ENCODE measurements around the gene RNF126.
"Not testable (repeated sequence)": the region's sequence is repeated elsewhere in the genome, so short reads cannot be mapped to it uniquely, and the experiment has no call there.

Gene RNF126

DNA sequence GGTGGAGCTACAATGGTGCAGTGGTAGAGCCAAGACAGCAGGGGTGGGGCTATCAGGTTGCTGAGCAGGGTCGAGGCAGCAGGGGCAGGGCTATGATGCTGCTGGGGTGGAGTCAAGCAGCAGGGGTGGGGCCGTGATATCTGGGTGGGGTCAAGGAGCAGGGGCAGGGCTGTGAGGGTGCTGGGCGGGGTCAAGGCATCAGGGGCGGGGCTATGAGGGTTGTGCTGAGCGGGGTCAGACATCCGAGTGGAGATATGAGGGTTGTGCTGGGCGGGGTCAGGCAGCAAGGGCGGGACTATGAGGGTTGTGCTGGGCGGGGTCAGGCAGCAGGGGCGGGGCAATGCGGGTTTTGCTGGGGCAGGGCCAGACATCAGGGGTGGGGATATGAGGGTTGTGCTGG, 58.7 kb downstream of the RNF126 start:
- ChIA-PET POLR2A (no interaction called here), CTCF (no interaction called here)
- peak; percentile 30 for DNase-seq (ENCODE audit: extremely low spot score)
- TF ChIP-seq BHLHE40 (IDR thresholded peaks at IDR 0.05; ENCODE audit: borderline replicate concordance): no peak
- no peak for TF ChIP-seq PKNOX1 (IDR thresholded peaks at IDR 0.05)
- TF ChIP-seq ZNF384 (IDR thresholded peaks at IDR 0.05): no peak
- no peak for TF ChIP-seq L3MBTL2 (conservative IDR thresholded peaks at IDR 0.05)
- no peak for TF ChIP-seq FOXM1 (IDR thresholded peaks at IDR 0.05; ENCODE audit: borderline replicate concordance)
- no peak for TF ChIP-seq SUZ12 (IDR thresholded peaks at IDR 0.05)

DNA sequence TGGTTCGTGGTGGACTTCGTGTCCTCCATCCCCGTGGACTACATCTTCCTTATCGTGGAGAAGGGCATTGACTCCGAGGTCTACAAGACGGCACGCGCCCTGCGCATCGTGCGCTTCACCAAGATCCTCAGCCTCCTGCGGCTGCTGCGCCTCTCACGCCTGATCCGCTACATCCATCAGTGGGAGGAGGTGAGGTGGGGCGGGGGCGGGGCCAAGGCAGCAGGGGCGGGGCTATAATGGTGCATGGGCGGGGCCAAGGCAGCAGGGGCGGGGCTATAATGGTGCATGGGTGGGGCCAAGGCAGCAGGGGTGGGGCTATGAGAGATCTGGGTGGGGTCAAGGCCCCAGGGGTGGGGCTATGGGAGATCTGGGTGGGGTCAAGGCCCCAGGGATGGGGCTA, 59.2 kb downstream of the RNF126 start:
- POLR2A ChIA-PET: not testable (repeated sequence)

DNA sequence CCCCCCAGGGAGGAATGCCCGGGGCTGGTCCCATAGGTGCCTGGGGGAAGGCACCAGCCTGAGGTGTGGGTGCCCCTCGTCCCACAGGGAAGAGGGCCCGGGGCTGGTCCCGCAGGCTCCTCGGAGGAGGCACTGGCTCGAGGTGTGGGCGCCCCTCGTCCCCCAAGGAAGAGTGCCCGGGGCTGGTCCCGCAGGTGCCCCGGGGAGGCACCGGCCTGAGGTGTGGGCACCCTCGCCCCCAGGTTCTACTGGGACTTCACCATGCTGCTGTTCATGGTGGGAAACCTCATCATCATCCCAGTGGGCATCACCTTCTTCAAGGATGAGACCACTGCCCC, 59.7 kb downstream of the RNF126 start:
- CTCF ChIA-PET; DNase-seq (ENCODE audit: extremely low spot score); POLR2A ChIA-PET: not testable (repeated sequence)

More for the DNA sequence above, 59.2 kb downstream of the RNF126 start:
- CTCF ChIA-PET: not testable (repeated sequence)
- DNase-seq (ENCODE audit: extremely low spot score): peak; percentile 40

- POLR2A ChIA-PET: no interaction called here
- CTCF ChIA-PET: no interaction called here
- no peak for DNase-seq (ENCODE audit: extremely low spot score)
- no peak for TF ChIP-seq LEF1 (IDR thresholded peaks at IDR 0.05; ENCODE audit: borderline replicate concordance)
- no peak for TF ChIP-seq ELF4 (IDR thresholded peaks at IDR 0.05)
- TF ChIP-seq PKNOX1 (IDR thresholded peaks at IDR 0.05): no peak
- no peak for TF ChIP-seq ARNT (IDR thresholded peaks at IDR 0.05)
- TF ChIP-seq HDGF (IDR thresholded peaks at IDR 0.05; ENCODE audit: borderline replicate concordance): no peak
- no peak for TF ChIP-seq NFRKB (IDR thresholded peaks at IDR 0.05)
- no peak for TF ChIP-seq SUZ12 (IDR thresholded peaks at IDR 0.05)
- no peak for TF ChIP-seq SP1 (IDR thresholded peaks at IDR 0.05)
- no peak for TF ChIP-seq L3MBTL2 (conservative IDR thresholded peaks at IDR 0.05)
- TF ChIP-seq TARDBP (IDR thresholded peaks at IDR 0.05): no peak
These were observed 60.4 kb downstream of the RNF126 start for GRCh38 chr19:602391-603301.

DNA sequence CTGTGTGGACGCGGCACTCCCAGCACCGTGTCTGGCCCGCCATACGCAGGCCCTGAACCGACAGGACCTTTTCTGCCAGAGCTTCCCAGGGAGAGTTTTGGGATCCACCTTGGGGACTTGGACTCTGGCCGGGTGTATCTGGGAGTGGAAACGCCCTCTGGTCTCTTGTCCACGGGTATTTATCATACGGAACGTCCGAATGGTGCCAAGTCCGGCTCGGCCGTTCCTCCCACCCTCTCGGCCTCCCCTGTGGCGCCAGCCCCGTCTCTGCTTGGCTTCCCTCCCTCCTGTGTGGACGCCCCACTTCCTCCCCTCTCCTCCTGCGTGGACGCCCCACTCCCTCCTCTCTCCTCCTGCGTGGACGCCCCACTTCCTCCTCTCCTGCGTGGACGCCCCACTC, 61.2 kb downstream of the RNF126 start:
- TF ChIP-seq HDGF (IDR thresholded peaks at IDR 0.05; ENCODE audit: borderline replicate concordance): no peak
- no peak for TF ChIP-seq ARNT (IDR thresholded peaks at IDR 0.05)
- no peak for TF ChIP-seq BHLHE40 (IDR thresholded peaks at IDR 0.05; ENCODE audit: borderline replicate concordance)
- no peak for TF ChIP-seq FOXA1 (IDR thresholded peaks at IDR 0.05)
- TF ChIP-seq ZNF384 (IDR thresholded peaks at IDR 0.05): no peak
- no peak for TF ChIP-seq SP1 (IDR thresholded peaks at IDR 0.05)
- TF ChIP-seq FOXM1 (IDR thresholded peaks at IDR 0.05; ENCODE audit: borderline replicate concordance): no peak
- TF ChIP-seq PKNOX1 (IDR thresholded peaks at IDR 0.05): no peak
- TF ChIP-seq FOXK2 (IDR thresholded peaks at IDR 0.05): no peak
- no peak for TF ChIP-seq ELF4 (IDR thresholded peaks at IDR 0.05)
- TF ChIP-seq L3MBTL2 (conservative IDR thresholded peaks at IDR 0.05): no peak
- TF ChIP-seq CTBP1 (IDR thresholded peaks at IDR 0.05; ENCODE audit: borderline replicate concordance): no peak
- TF ChIP-seq LEF1 (IDR thresholded peaks at IDR 0.05; ENCODE audit: borderline replicate concordance): no peak
- no peak for TF ChIP-seq NFRKB (IDR thresholded peaks at IDR 0.05)
- TF ChIP-seq TARDBP (IDR thresholded peaks at IDR 0.05): no peak
- no peak for TF ChIP-seq SUZ12 (IDR thresholded peaks at IDR 0.05)
- ChIA-PET CTCF (no interaction called here), POLR2A (no interaction called here)
- DNase-seq (ENCODE audit: extremely low spot score): no peak

- no peak for DNase-seq (ENCODE audit: extremely low spot score)
- TF ChIP-seq FOXM1 (IDR thresholded peaks at IDR 0.05; ENCODE audit: borderline replicate concordance): no peak
- no peak for TF ChIP-seq LEF1 (IDR thresholded peaks at IDR 0.05; ENCODE audit: borderline replicate concordance)
- no peak for TF ChIP-seq CTBP1 (IDR thresholded peaks at IDR 0.05; ENCODE audit: borderline replicate concordance)
- TF ChIP-seq SP1 (IDR thresholded peaks at IDR 0.05): no peak
- CTCF ChIA-PET: no interaction called here
- POLR2A ChIA-PET: no interaction called here
These were observed 61.7 kb downstream of the RNF126 start for GRCh38 chr19:601310-601709.
